ENCODE measurements around the gene AP3B2.

GRCh38 chr15:82680200-82681102 lies 29.2 kb downstream of the AP3B2 start:
- no peak for TF ChIP-seq REST (IDR thresholded peaks at IDR 0.05; ENCODE audit: insufficient replicate concordance, low read depth)
- no peak for TF ChIP-seq CTCF (IDR thresholded peaks at IDR 0.05; ENCODE audit: insufficient read depth, low read length)
- TF ChIP-seq POLR2AphosphoS5 (IDR thresholded peaks at IDR 0.05; ENCODE audit: low read depth), result no peak
- no peak for TF ChIP-seq GABPA (IDR thresholded peaks at IDR 0.05; ENCODE audit: low read depth)

Measured in HL-60 (cell line).